HCT116 (cell line): ENCODE measurements around the gene CD34.

Experiments
- CEBPB ChIP-seq: IDR thresholded peaks from 2 replicates; pipeline ENCODE4 v1.6.1; 2012; ENCODE audit warnings: low read depth
- CTCF ChIP-seq, 3 experiments: fragments of 200-600 bp in 1 of 3; sonication (generic) in 1 of 3; IDR thresholded peaks in 2 of 3; conservative IDR thresholded peaks in 1 of 3; 2 replicates each; pipeline ENCODE4 v1.5.1; 2012 to 2017; ENCODE audit warnings: low read depth in 2 of 3, low read length in 2 of 3, antibody characterized with exemption in 1 of 3, borderline replicate concordance in 1 of 3, control low read depth in 1 of 3, mild to moderate bottlenecking in 1 of 3, mixed read lengths in 1 of 3, mixed run types in 1 of 3, moderate library complexity in 1 of 3; ENCODE audit not compliant: insufficient read depth in 1 of 3
- JUND ChIP-seq: IDR thresholded peaks from 2 replicates; pipeline ENCODE4 v1.6.1; 2012
- MAX ChIP-seq: IDR thresholded peaks from 2 replicates; pipeline ENCODE4 v1.6.1; 2012
- POLR2A ChIP-seq: IDR thresholded peaks from 2 replicates; pipeline ENCODE4 v1.7.0; 2011; ENCODE audit warnings: borderline replicate concordance; ENCODE audit not compliant: insufficient read depth, insufficient read length; ENCODE audit errors: extremely low read depth
- POLR2AphosphoS5 ChIP-seq: IDR thresholded peaks from 2 replicates; pipeline ENCODE4 v1.6.1; 2011; ENCODE audit warnings: mild to moderate bottlenecking, low read depth, low read length, moderate library complexity
- RAD21 ChIP-seq: IDR thresholded peaks from 2 replicates; pipeline ENCODE4 v1.6.1; 2012; ENCODE audit warnings: low read depth, mild to moderate bottlenecking
- REST ChIP-seq: IDR thresholded peaks from 2 replicates; pipeline ENCODE4 v1.6.1; 2012; ENCODE audit warnings: low read depth
- TCF7L2 ChIP-seq: IDR thresholded peaks from 2 replicates; pipeline ENCODE4 v1.7.0; 2011; ENCODE audit warnings: borderline replicate concordance, inconsistent platforms; ENCODE audit not compliant: insufficient read depth, insufficient read length; ENCODE audit errors: extremely low read depth
- ZBTB33 ChIP-seq: IDR thresholded peaks from 2 replicates; pipeline ENCODE4 v1.6.1; 2011; ENCODE audit warnings: mild to moderate bottlenecking, low read length, moderate library complexity; ENCODE audit not compliant: insufficient replicate concordance; ENCODE audit errors: extremely low read depth
- ZFX ChIP-seq: fragments of 450-650 bp; IDR thresholded peaks from 2 replicates; pipeline ENCODE4 v1.6.1; 2017
- ZNF274 ChIP-seq: fragments of 200-500 bp; sonication (Bioruptor generic); IDR thresholded peaks from 2 replicates; pipeline ENCODE4 v1.6.1; 2014; ENCODE audit warnings: mild to moderate bottlenecking, low read depth, low read length, inconsistent platforms

- TF ChIP-seq POLR2AphosphoS5 (no peak), CTCF (IDR thresholded peaks at IDR 0.05 in 2 of 3, conservative IDR thresholded peaks at IDR 0.05 in 1 of 3; ENCODE audit: borderline replicate concordance in 1 of 3, insufficient read depth in 1 of 3, low read depth in 2 of 3, low read length in 2 of 3) (no peak), POLR2A (no peak), ZBTB33 (no peak), MAX (no peak), RAD21 (no peak), JUND (no peak), REST (no peak), CEBPB (no peak), TCF7L2 (no peak), ZNF274 (no peak), ZFX (no peak)
These were observed 46.1 kb upstream of the CD34 start for GRCh38 chr1:207956986-207957385.
